CD14-positive monocyte (primary cell): ENCODE results near the gene DDC. TPM values are rescaled to one million over a fixed set of nuclear protein-coding genes. Genes with fewer than 3 reads are reported as not detected.

Experiments used
- DNase-seq, 3 donors: peaks; one replicate each; pipeline ENCODE4 v3.0.0-alpha.2; 2011 to 2022
- H2AFZ ChIP-seq: 2 replicates; pipeline ENCODE4 v1.6.0; 2012; ENCODE audit warnings: mild to moderate bottlenecking, low read depth, low read length, inconsistent platforms; ENCODE audit not compliant: insufficient read depth, poor library complexity, severe bottlenecking
- H3K27ac ChIP-seq, 2 donors: 1 replicate in 1 of 2; 2 replicates in 1 of 2; pipeline ENCODE4 v1.5.1; 2012 to 2013; ENCODE audit warnings: low read length in 2 of 2, control low read depth in 1 of 2, inconsistent platforms in 1 of 2, low read depth in 1 of 2, mild to moderate bottlenecking in 1 of 2
- H3K27me3 ChIP-seq, 2 donors: one replicate each; pipeline versions ENCODE4 v1.6.0 to v1.6.1; 2011 to 2013; ENCODE audit warnings: low read length in 2 of 2; ENCODE audit not compliant: control insufficient read depth in 2 of 2, insufficient read depth in 2 of 2
- H3K36me3 ChIP-seq, 2 donors: replicated peaks in 1 of 2; 1 replicate in 1 of 2; 2 replicates in 1 of 2; pipeline versions ENCODE4 v1.5.1 to v1.6.1; 2012 to 2013; ENCODE audit warnings: low read length in 2 of 2, control low read depth in 1 of 2, inconsistent platforms in 1 of 2, mild to moderate bottlenecking in 1 of 2; ENCODE audit not compliant: insufficient read depth in 2 of 2, control insufficient read depth in 1 of 2
- H3K4me1 ChIP-seq, 2 donors: 1 replicate in 1 of 2; 2 replicates in 1 of 2; pipeline versions ENCODE4 v1.5.1 to v1.6.1; 2012 to 2013; ENCODE audit warnings: low read length in 2 of 2, control low read depth in 1 of 2, inconsistent platforms in 1 of 2, mild to moderate bottlenecking in 1 of 2, moderate library complexity in 1 of 2; ENCODE audit not compliant: insufficient read depth in 2 of 2, control insufficient read depth in 1 of 2
- H3K4me2 ChIP-seq: replicated peaks from 2 replicates; pipeline ENCODE3; 2012; ENCODE audit warnings: low read length, moderate library complexity, mild to moderate bottlenecking; ENCODE audit not compliant: poor library complexity, severe bottlenecking; ENCODE audit errors: extremely low read depth
- H3K4me3 ChIP-seq, 3 experiments: fragments of 200-600 bp in 1 of 3; sonication (generic) in 1 of 3; replicated peaks in 1 of 3; 1 replicate in 2 of 3; 2 replicates in 1 of 3; pipeline ENCODE4 v1.5.1; 2011 to 2013; ENCODE audit warnings: low read length in 3 of 3, mild to moderate bottlenecking in 3 of 3, control low read depth in 2 of 3, low read depth in 2 of 3, inconsistent platforms in 1 of 3, moderate library complexity in 1 of 3
- H3K79me2 ChIP-seq: 2 replicates; pipeline ENCODE4 v1.6.0; 2012; ENCODE audit warnings: mild to moderate bottlenecking, control low read depth, inconsistent platforms, low read length, moderate library complexity; ENCODE audit not compliant: insufficient read depth
- H3K9ac ChIP-seq: 2 replicates; pipeline ENCODE4 v1.6.0; 2017; ENCODE audit warnings: low read length, mild to moderate bottlenecking; ENCODE audit not compliant: insufficient read depth, poor library complexity, severe bottlenecking
- H3K9me3 ChIP-seq, 2 donors: replicated peaks in 1 of 2; 1 replicate in 1 of 2; 2 replicates in 1 of 2; pipeline versions ENCODE4 v1.5.1 to v1.6.1; 2012 to 2013; ENCODE audit warnings: low read length in 2 of 2, control low read depth in 1 of 2; ENCODE audit not compliant: control insufficient read depth in 1 of 2, insufficient read depth in 1 of 2
- H4K20me1 ChIP-seq: 2 replicates; pipeline ENCODE4 v1.6.0; 2012; ENCODE audit warnings: mild to moderate bottlenecking, low read length, control low read depth, moderate library complexity; ENCODE audit not compliant: insufficient read depth
- H3K27ac Mint-ChIP-seq, 7 donors: one replicate each; pipeline ENCODE4 v1.8.0; 2020; ENCODE audit warnings: mild to moderate bottlenecking in 7 of 7, mixed read lengths in 7 of 7, moderate library complexity in 6 of 7, inconsistent platforms in 2 of 7
- H3K27me3 Mint-ChIP-seq, 3 donors: one replicate each; pipeline ENCODE4 v1.8.0; 2021 to 2022; ENCODE audit warnings: low read depth in 3 of 3, mild to moderate bottlenecking in 3 of 3, mixed read lengths in 3 of 3, moderate library complexity in 3 of 3, inconsistent platforms in 1 of 3
- H3K36me3 Mint-ChIP-seq, 2 donors: one replicate each; pipeline ENCODE4 v1.8.0; 2020; ENCODE audit warnings: mixed read lengths in 2 of 2, inconsistent platforms in 1 of 2, mild to moderate bottlenecking in 1 of 2
- H3K4me1 Mint-ChIP-seq: one replicate; pipeline ENCODE4 v1.8.0; 2020; ENCODE audit warnings: mild to moderate bottlenecking, mixed read lengths
- H3K4me3 Mint-ChIP-seq, 2 donors: one replicate each; pipeline ENCODE4 v1.8.0; 2020; ENCODE audit warnings: mild to moderate bottlenecking in 2 of 2, mixed read lengths in 2 of 2, moderate library complexity in 1 of 2
- H3K9me3 Mint-ChIP-seq, 7 donors: one replicate each; pipeline ENCODE4 v1.8.0; 2020 to 2022; ENCODE audit warnings: mixed read lengths in 7 of 7, mild to moderate bottlenecking in 6 of 7, moderate library complexity in 6 of 7, inconsistent platforms in 2 of 7
- WGBS: methylation state at CpG from one replicate; pipeline ENCODE4 v1.1.5; 2013; ENCODE audit warnings: missing lambda C conversion rate; ENCODE audit not compliant: insufficient coverage; 5-methylcytosine and 5-hydroxymethylcytosine counted together
- intact Hi-C, 2 donors: fragments of 100-400 bp; cut with micrococcal nuclease; formaldehyde crosslinking; loops; one replicate each; pipeline versions ENCODE4 v1.15.0 to v1.15.1; 2023
- polyA plus RNA-seq, 3 donors: library from polyadenylated mRNA; depleted of rRNA in 1 of 3; unstranded in 2 of 3; stranded (reverse) in 1 of 3; fragments of 300-500 nt in 2 of 3; fragments of >200 nt in 1 of 3; fragmentation: Illumina TruSeq in 2 of 3; gene quantifications; 1 replicate in 2 of 3; 2 replicates in 1 of 3; pipeline ENCODE4 v1.2.3, GENCODE V29; 2012 to 2021
- TF ChIP-seq, protein P1 (sequence below): fragments of 200-600 bp; IDR thresholded peaks from one replicate; pipeline ENCODE4 v1.8.0; 2022; ENCODE audit warnings: antibody characterized with exemption, mild to moderate bottlenecking

DDC gene
- polyA plus RNA-seq, 3 donors = not detected

DNA sequence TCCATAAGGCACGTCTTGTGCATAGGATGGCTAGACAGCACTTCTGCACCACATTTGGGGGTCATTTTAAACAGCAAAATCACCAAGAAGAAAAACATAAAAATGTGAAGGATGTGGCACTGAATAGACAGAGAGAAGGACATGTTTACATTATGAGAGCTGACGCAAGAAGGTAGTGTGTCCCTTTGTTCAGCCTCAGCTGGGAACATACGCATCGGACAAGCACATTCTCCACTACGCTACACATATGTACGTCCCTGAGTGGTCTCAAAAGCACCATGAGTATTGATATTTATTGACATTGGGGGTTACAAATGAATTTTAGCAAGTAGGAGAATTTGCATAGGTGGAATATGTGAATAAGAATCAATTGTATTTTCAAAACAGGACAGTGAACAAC lies 20.2 kb downstream of the DDC start:
- TF ChIP-seq, protein P1, sequence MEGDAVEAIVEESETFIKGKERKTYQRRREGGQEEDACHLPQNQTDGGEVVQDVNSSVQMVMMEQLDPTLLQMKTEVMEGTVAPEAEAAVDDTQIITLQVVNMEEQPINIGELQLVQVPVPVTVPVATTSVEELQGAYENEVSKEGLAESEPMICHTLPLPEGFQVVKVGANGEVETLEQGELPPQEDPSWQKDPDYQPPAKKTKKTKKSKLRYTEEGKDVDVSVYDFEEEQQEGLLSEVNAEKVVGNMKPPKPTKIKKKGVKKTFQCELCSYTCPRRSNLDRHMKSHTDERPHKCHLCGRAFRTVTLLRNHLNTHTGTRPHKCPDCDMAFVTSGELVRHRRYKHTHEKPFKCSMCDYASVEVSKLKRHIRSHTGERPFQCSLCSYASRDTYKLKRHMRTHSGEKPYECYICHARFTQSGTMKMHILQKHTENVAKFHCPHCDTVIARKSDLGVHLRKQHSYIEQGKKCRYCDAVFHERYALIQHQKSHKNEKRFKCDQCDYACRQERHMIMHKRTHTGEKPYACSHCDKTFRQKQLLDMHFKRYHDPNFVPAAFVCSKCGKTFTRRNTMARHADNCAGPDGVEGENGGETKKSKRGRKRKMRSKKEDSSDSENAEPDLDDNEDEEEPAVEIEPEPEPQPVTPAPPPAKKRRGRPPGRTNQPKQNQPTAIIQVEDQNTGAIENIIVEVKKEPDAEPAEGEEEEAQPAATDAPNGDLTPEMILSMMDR = no peak
- intact Hi-C loops = no loop called here
- no peak overlapping the region for H2AFZ ChIP-seq
- H3K79me2 ChIP-seq = no peaks in the 10 kb centered on the region
- H3K9ac ChIP-seq = no peak overlapping the region
- no peaks in the 10 kb centered on the region for H3K36me3 ChIP-seq
- Mint-ChIP-seq H3K9me3 (peaks cover 0 to 2% (median 0%) of the 10 kb centered on the region in 7 donors), H3K4me3 (no peak overlapping the region), H3K27ac (no peak overlapping the region), H3K36me3 (no peaks in the 10 kb centered on the region), H3K27me3 (peaks cover 2 to 5% (median 5%) of the 10 kb centered on the region in 3 donors), H3K4me1 (peaks cover 2% of the 10 kb centered on the region)
- no peak overlapping the region for H3K4me3 ChIP-seq
- no peak overlapping the region for H3K4me2 ChIP-seq
- no peaks in the 10 kb centered on the region for H3K27me3 ChIP-seq
- H3K9me3 ChIP-seq = no peaks in the 10 kb centered on the region
- no peaks in the 10 kb centered on the region for H3K4me1 ChIP-seq
- no CpG with 5 or more reads among the region's 6 CpGs for WGBS
- no peak for DNase-seq
- H3K27ac ChIP-seq = no peak overlapping the region
- H4K20me1 ChIP-seq = no peaks in the 10 kb centered on the region

- no peak overlapping the region for H3K9ac ChIP-seq
- no peak overlapping the region for H3K4me2 ChIP-seq
- intact Hi-C loops = no loop called here
- Mint-ChIP-seq H3K4me3 (no peak overlapping the region), H3K4me1 (peaks cover 2% of the 10 kb centered on the region), H3K27ac (peak overlapping the region in 1 of 7 donors; percentile 27), H3K9me3 (peaks cover 0 to 2% (median 0%) of the 10 kb centered on the region in 7 donors), H3K27me3 (peaks cover 0 to 3% (median 2%) of the 10 kb centered on the region in 3 donors), H3K36me3 (no peaks in the 10 kb centered on the region)
- 98% methylated on average over 4 of the region's 18 CpGs for WGBS
- no peak for DNase-seq
- H3K79me2 ChIP-seq = no peaks in the 10 kb centered on the region
- no peaks in the 10 kb centered on the region for H3K4me1 ChIP-seq
- H3K27ac ChIP-seq = no peak overlapping the region
- no peaks in the 10 kb centered on the region for H4K20me1 ChIP-seq
- H2AFZ ChIP-seq = no peak overlapping the region
- no peaks in the 10 kb centered on the region for H3K9me3 ChIP-seq
- H3K4me3 ChIP-seq = no peak overlapping the region
- no peaks in the 10 kb centered on the region for H3K36me3 ChIP-seq
- TF ChIP-seq, protein P1 = no peak
- no peaks in the 10 kb centered on the region for H3K27me3 ChIP-seq
Observed at GRCh38 chr7:50543776-50544442, 21.3 kb downstream of the DDC start.
